NCI-H128 (cell line): ENCODE results near the gene RAP2A.

Experiments
- DNase-seq: peaks from one replicate; lab custom pipeline; 2025; ENCODE audit not compliant: unreplicated experiment; lab: John Stamatoyannopoulos, UW

The RAP2A gene

GRCh38 chr13:97422118-97423054 lies 11.6 kb upstream of the RAP2A start:
- DNase-seq, result no peak

- no peak for DNase-seq
Observed at GRCh38 chr13:97423300-97424045, 10.5 kb upstream of the RAP2A start.

DNA sequence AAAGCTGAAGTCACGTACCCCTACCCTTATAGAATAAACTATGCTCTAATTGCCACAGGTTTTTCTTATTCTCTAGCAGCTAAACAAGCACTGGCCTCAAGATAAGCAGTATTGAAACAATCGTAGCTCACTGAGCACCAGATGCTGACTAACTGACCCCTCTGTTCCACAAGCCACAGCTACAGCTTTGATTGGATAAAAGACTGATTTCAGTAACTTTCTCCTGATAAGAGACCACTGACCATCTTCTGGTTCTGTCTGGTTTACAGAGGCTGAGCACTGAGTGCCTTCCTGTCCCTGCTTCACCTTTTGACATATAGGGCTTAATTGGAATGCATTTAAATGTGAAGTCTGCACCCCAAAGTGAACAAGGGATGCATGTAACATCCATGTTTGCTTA lies 8.4 kb upstream of the RAP2A start:
- DNase-seq, result no peak

GRCh38 chr13:97426695-97427094 lies 7.3 kb upstream of the RAP2A start:
- no peak for DNase-seq

DNA sequence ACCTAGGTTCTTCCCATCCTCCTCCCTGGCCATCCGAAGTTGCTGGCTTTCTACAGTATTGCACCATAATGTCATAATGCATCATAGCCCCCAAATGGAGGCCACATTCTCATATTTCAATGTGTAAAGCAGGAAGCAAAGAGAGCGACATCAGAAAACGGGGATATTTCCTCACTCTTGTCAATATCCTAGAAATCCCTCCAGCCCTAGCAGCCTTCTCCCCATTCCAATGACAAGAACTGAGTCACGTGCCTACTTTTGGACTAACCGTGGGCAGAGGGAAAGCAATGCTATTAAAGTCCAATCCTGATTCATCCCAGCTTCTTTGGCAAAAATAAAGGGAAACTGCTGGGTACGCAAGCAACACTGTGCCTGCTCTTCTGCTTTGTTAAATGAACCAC lies 4.3 kb upstream of the RAP2A start:
- no peak for DNase-seq

DNA sequence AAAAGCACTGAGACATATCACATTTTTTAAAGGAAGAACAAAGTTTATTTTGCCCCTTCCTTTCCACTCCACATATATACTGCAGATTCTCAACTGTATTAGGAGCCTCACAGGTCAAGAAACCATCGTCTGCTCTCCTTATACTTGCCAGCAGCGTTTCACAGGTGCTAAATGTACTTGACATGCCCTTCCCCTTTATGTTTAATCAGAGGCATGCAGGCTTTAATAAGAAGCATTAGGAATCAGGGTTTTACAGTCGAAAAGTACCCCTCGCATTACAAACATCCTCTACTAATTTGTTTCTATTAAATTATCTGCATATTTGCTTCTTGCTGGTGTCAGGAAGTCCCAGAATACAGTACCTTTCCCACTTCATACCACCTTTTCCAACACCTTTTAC lies 3.7 kb upstream of the RAP2A start:
- DNase-seq, result no peak

GRCh38 chr13:97431171-97431764 lies 2.7 kb upstream of the RAP2A start:
- no peak for DNase-seq

DNA sequence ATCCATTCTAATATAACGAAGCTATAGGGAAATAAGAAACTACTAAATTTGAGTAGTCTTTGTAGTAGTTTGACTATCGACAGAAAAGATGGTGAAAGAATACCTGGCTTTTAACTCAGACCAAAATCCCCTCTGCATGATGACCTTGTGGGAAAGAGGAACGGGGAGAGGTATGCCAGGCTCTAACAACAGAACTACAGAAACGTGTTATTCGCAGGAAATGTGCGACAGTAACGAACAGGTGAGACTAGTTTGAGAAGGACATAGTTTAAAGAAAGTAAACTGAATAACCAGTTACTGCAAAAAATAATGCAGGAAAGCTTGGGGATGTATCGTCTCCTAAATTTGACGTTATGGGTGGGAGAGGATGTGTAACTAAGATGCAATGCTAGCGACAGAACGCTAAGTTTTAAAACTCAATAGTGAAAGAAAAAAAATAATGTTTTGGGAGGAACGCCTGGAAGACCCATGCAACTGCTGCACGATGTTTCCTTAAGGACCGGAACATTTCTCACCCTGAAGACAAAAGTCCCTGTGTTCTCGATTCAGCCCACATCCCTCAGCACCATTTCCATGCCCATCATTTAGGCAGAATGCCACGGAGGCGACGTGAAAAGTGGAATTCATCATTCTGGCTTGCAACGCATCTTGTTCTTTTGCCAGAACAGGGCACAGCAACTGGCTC lies 1.6 kb upstream of the RAP2A start:
- no peak for DNase-seq

DNA sequence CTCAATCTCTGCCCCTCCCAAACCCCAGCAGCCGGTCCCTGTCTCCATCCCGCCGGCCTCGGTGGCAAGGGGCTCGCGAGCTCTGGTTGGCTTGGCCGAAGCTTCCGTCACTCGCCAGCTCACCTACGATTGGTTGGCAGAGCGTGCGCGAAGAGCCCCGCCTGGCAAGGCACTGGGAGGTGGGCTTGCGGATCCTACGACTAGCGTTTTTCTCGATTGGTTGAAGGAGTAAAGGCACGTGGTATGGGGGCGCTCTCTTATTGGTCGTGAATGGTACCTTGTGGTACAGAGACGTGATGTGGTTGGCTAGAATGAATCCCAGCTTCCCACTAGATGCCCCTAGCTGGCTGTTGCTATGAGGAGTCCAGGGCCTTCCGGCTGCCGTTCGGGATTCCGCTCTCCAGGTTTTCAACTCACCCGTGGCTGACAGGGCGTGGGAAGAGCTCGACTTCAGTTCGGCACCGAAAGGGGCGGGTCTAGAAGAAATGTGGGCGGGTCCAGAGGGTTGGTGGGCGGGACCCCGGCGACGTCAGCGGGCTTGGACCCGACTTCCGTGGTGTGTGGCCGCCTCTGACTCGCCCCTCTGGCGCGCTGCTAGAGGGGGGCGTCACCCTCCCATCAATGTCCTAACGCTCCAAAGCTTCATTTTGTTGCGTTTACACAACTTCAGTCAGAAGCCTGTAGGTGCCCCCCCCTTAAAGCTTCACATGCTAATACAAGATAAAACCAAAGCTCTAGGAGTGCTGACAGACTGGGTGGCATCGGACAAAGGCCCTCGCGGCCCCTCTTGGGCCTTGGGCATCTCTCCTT lies 847 bp upstream of the RAP2A start:
- peak; percentile 98 for DNase-seq

DNA sequence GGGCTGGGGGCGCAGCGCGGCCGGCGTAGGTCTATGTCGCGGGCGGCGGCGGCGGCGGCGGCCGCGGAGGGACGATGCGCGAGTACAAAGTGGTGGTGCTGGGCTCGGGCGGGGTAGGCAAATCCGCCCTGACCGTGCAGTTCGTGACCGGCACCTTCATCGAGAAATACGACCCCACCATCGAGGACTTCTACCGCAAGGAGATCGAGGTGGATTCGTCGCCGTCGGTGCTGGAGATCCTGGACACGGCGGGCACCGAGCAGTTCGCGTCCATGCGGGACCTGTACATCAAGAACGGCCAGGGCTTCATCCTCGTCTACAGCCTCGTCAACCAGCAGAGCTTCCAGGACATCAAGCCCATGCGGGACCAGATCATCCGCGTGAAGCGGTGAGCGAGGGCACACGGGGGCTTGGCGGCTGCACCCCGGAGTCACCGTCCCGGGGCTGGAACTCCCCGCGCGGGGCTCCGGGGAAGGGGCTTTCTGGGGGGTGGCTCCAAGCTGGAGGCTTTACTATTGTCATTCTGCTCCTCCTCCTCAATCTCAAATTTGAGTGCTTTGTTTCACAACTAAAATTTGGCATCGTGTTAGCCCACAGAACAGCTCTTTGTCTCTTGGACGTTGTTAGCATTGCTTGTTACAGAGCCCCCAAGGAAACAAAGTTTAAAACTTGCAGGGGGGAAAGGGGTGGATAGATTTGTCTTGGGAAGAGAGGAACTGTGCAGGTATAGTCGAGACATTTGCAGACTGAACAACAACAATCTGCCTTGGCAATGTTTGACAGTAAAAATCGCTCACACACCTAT lies 630 bp downstream of the RAP2A start:
- DNase-seq, result no peak

- DNase-seq, result no peak
Observed at GRCh38 chr13:97435323-97435722, 1.4 kb downstream of the RAP2A start.

DNA sequence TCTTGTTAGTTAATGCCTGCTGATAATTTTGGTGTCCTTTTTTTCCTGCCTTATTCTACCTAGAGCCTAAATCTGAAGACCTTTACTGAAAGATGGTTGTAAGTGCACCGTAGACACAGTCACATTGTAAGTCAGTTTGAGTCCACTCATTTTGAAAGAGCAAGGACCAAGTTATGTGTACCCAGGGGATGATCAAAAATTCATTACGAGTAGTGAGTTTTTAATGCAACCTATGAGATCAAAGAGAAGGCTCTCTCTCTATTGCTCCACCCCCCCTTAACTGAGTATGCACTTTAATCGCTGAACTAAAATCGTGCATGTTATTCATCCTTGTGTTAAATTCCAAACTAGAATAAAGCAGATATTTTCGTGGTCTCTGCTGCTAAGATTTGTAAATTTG lies 1.8 kb downstream of the RAP2A start:
- DNase-seq, result no peak

- no peak for DNase-seq
Observed at GRCh38 chr13:97436845-97437244, 2.9 kb downstream of the RAP2A start.

GRCh38 chr13:97437729-97438128 lies 3.8 kb downstream of the RAP2A start:
- no peak for DNase-seq

DNA sequence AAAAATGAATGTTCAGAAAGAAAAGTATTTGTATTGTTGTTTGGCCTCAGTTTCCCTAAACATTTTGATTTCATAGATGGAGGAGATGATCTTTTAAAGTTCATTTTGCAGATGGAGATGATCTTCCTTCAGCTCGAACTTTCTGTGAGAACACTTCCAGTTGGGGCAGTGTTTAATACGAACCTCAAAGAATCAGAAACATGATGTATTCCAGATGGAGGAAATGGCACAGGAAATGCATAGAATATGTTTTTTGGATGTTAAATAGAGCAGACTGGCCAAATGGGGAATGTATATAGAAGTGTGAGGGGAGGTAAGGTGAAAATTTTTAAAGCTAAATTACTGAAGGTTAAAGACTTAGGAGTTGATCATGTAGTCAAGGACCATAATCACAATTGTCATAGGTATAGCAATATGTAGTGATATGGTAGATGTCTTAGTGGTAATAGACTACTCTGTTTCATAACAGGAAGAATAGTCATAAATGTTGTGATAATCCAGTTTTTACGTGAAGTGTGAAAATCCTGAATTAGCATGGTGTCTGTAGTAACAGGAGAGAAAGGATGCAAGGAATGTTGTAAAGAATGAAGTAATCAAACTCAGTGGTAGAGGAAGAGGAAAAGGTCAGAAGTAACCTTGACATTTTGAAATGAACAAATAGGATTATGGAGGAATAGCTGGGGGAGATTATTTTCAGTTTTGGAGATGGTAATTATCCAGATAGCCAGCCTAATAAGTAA lies 5.1 kb downstream of the RAP2A start:
- DNase-seq, result no peak

- DNase-seq, result no peak
Observed at GRCh38 chr13:97440598-97441170, 6.7 kb downstream of the RAP2A start.

- DNase-seq, result no peak
Observed at GRCh38 chr13:97441368-97441767, 7.4 kb downstream of the RAP2A start.

GRCh38 chr13:97445522-97446187 lies 11.7 kb downstream of the RAP2A start:
- DNase-seq, result no peak
